Hepatocyte (in vitro differentiated cells): ENCODE data around the gene BCL2.

Source experiments
- CTCF ChIP-seq: fragments of 200-600 bp; sonication (generic); IDR thresholded peaks from 2 replicates; pipeline ENCODE4 v1.5.1; 2016; ENCODE audit warnings: antibody characterized with exemption, mild to moderate bottlenecking; ENCODE audit not compliant: poor library complexity
- EZH2 ChIP-seq: fragments of 200-600 bp; sonication (generic); IDR thresholded peaks from 2 replicates; pipeline ENCODE4 v1.6.1; 2016; ENCODE audit warnings: antibody characterized with exemption, mild to moderate bottlenecking, borderline replicate concordance
- EZH2phosphoT487 ChIP-seq: fragments of 200-600 bp; sonication (generic); IDR thresholded peaks from one replicate; pipeline ENCODE4 v1.6.1; 2018; ENCODE audit warnings: antibody characterized with exemption, mild to moderate bottlenecking, low read depth, moderate library complexity; ENCODE audit not compliant: unreplicated experiment, severe bottlenecking

GRCh38 chr18:63073481-63073880 is 246.1 kb downstream of the BCL2 start:
- TF ChIP-seq CTCF (peak; percentile 18), EZH2phosphoT487 (no peak), EZH2 (no peak)
